ENCODE results near the gene ATP5F1C. TPM values are rescaled to one million over a fixed set of nuclear protein-coding genes. Genes with fewer than 3 reads are reported as not detected.
A peak's percentile ranks its signal among the peaks of the same experiment; 100 is the strongest.

The ATP5F1C gene
- polyA plus RNA-seq, 3 donors: 179 to 455 (median 437) TPM

DNA sequence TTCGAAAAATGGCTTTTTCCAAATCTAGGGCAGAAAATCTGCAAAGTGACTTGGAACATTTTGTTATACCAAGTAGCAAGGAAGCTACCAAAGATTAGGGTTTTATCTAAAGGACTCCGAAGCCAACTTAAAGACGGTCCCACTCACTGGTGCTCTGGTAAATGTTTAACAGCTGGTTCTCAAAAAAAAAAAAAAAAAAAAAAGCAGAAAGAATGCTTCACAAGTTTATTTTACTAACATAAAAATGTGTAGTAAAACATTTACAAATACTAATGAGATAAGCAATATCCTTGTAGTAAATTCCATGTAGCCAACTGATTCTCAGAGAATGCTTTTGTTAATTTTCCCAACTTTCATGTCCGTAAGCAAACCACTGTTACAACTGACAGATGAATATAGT lies 68.7 kb downstream of the ATP5F1C start:
- Histone ChIP-seq H3K4me2 (replicated peaks; ENCODE audit: extremely low read depth, low read length, poor library complexity, severe bottlenecking) (no peak overlapping the region), H3K27ac (ENCODE audit: low read depth in 1 of 2, low read length in 2 of 2) (no peak overlapping the region), H3K79me2 (ENCODE audit: insufficient read depth, low read length) (peaks cover 13% of the 10 kb centered on the region), H3K9me3 (replicated peaks in 1 of 2; ENCODE audit: control insufficient read depth in 1 of 2, insufficient read depth in 1 of 2, low read length in 2 of 2) (peaks cover 23% of the 10 kb centered on the region in 2 donors), H3K9ac (ENCODE audit: insufficient read depth, low read length, poor library complexity, severe bottlenecking) (no peak overlapping the region), H3K27me3 (ENCODE audit: control insufficient read depth in 2 of 2, insufficient read depth in 2 of 2, low read length in 2 of 2) (no peaks in the 10 kb centered on the region), H3K4me3 (replicated peaks in 1 of 3; ENCODE audit: low read depth in 2 of 3, low read length in 3 of 3) (no peak overlapping the region), H3K4me1 (ENCODE audit: control insufficient read depth in 1 of 2, insufficient read depth in 2 of 2, low read length in 2 of 2) (no peaks in the 10 kb centered on the region), H4K20me1 (ENCODE audit: insufficient read depth, low read length) (peaks cover 24% of the 10 kb centered on the region), H2AFZ (ENCODE audit: insufficient read depth, low read depth, low read length, poor library complexity, severe bottlenecking) (no peak overlapping the region), H3K36me3 (replicated peaks in 1 of 2; ENCODE audit: control insufficient read depth in 1 of 2, insufficient read depth in 2 of 2, low read length in 2 of 2) (peaks cover 0 to 9% of the 10 kb centered on the region in 2 donors)
- peaks cover 19% of the 10 kb centered on the region for H3K4me1 Mint-ChIP-seq
- H3K27me3 Mint-ChIP-seq (ENCODE audit: low read depth in 3 of 3): no peaks in the 10 kb centered on the region
- DNase-seq: no peak
- H3K4me3 Mint-ChIP-seq: no peak overlapping the region
- TF ChIP-seq CTCF (IDR thresholded peaks at IDR 0.05): no peak
- no peak overlapping the region for H3K27ac Mint-ChIP-seq
- intact Hi-C loops (cut with micrococcal nuclease): no loop called here
- WGBS (ENCODE audit: insufficient coverage): no CpG with 5 or more reads among the region's 4 CpGs
- H3K36me3 Mint-ChIP-seq: peaks cover 11 to 19% of the 10 kb centered on the region in 2 donors
- H3K9me3 Mint-ChIP-seq: peaks cover 12 to 26% (median 20%) of the 10 kb centered on the region in 7 donors

- TF ChIP-seq CTCF (IDR thresholded peaks at IDR 0.05): no peak
- Histone ChIP-seq H3K79me2 (ENCODE audit: insufficient read depth, low read length) (peaks cover 13% of the 10 kb centered on the region), H3K4me2 (replicated peaks; ENCODE audit: extremely low read depth, low read length, poor library complexity, severe bottlenecking) (no peak overlapping the region), H4K20me1 (ENCODE audit: insufficient read depth, low read length) (peaks cover 24% of the 10 kb centered on the region), H3K27me3 (ENCODE audit: control insufficient read depth in 2 of 2, insufficient read depth in 2 of 2, low read length in 2 of 2) (no peaks in the 10 kb centered on the region), H3K36me3 (replicated peaks in 1 of 2; ENCODE audit: control insufficient read depth in 1 of 2, insufficient read depth in 2 of 2, low read length in 2 of 2) (peaks cover 0 to 11% of the 10 kb centered on the region in 2 donors), H2AFZ (ENCODE audit: insufficient read depth, low read depth, low read length, poor library complexity, severe bottlenecking) (no peak overlapping the region), H3K4me1 (ENCODE audit: control insufficient read depth in 1 of 2, insufficient read depth in 2 of 2, low read length in 2 of 2) (no peaks in the 10 kb centered on the region), H3K9me3 (replicated peaks in 1 of 2; ENCODE audit: control insufficient read depth in 1 of 2, insufficient read depth in 1 of 2, low read length in 2 of 2) (peaks cover 23 to 29% of the 10 kb centered on the region in 2 donors), H3K27ac (ENCODE audit: low read depth in 1 of 2, low read length in 2 of 2) (no peak overlapping the region), H3K4me3 (replicated peaks in 1 of 3; ENCODE audit: low read depth in 2 of 3, low read length in 3 of 3) (no peak overlapping the region), H3K9ac (ENCODE audit: insufficient read depth, low read length, poor library complexity, severe bottlenecking) (no peak overlapping the region)
- Mint-ChIP-seq H3K27ac (peak overlapping the region in 3 of 7 donors; percentile 23 to 32 (median 32)), H3K4me1 (peaks cover 19% of the 10 kb centered on the region), H3K9me3 (peaks cover 17 to 32% (median 26%) of the 10 kb centered on the region in 7 donors), H3K27me3 (ENCODE audit: low read depth in 3 of 3) (no peaks in the 10 kb centered on the region), H3K36me3 (peaks cover 14 to 18% of the 10 kb centered on the region in 2 donors), H3K4me3 (no peak overlapping the region)
- DNase-seq: no peak
- WGBS (ENCODE audit: insufficient coverage): 78% methylated on average over 1 of the region's 4 CpGs
- intact Hi-C loops (cut with micrococcal nuclease): no loop called here
Measured at GRCh38 chr10:7857262-7857661, 69.3 kb downstream of the ATP5F1C start.

Other genes starting within 250 kb of the ATP5F1C start
- not detected for gene ITIH5, start 121.2 kb upstream of the ATP5F1C start, polyA plus RNA-seq
- not detected for gene ITIH2, start 84.9 kb upstream of the ATP5F1C start, polyA plus RNA-seq
- gene KIN, start 184 bp upstream of the ATP5F1C start, polyA plus RNA-seq: 1 to 10 TPM; 3.0 to 4.6 (median 3.1) TPM
- gene TAF3, start 30.3 kb downstream of the ATP5F1C start, polyA plus RNA-seq: 1 to 10 TPM; 1.6 to 3.9 (median 3.4) TPM